Measurements from ENCODE around the gene MRPL4.
"Not testable (repeated sequence)": the region's sequence is repeated elsewhere in the genome, so short reads cannot be mapped to it uniquely, and the experiment has no call there.

DNA sequence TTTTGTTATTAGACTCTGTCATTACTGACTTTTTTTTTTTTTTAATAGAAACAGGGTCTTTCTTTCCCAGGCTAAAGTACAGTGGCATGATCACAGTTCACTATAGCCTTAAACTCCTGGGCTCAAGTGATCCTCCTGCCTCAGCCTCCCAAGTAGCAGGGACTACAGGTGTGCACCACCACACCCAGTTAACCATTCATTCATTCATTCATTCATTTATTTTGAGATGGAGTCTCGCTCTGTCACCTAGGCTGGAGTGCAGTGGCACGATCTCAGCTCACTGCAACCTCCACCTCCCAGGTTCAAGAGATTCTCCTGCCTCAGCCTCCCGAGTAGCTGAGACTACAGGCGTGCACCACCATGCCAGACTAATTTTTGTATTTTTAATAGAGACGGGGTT lies 30.0 kb downstream of the MRPL4 start:
- TF ChIP-seq POLR2A (IDR thresholded peaks at IDR 0.05), result not testable (repeated sequence)
- TF ChIP-seq, protein P1, sequence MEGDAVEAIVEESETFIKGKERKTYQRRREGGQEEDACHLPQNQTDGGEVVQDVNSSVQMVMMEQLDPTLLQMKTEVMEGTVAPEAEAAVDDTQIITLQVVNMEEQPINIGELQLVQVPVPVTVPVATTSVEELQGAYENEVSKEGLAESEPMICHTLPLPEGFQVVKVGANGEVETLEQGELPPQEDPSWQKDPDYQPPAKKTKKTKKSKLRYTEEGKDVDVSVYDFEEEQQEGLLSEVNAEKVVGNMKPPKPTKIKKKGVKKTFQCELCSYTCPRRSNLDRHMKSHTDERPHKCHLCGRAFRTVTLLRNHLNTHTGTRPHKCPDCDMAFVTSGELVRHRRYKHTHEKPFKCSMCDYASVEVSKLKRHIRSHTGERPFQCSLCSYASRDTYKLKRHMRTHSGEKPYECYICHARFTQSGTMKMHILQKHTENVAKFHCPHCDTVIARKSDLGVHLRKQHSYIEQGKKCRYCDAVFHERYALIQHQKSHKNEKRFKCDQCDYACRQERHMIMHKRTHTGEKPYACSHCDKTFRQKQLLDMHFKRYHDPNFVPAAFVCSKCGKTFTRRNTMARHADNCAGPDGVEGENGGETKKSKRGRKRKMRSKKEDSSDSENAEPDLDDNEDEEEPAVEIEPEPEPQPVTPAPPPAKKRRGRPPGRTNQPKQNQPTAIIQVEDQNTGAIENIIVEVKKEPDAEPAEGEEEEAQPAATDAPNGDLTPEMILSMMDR (IDR thresholded peaks at IDR 0.05), result not testable (repeated sequence)
